Measurements from ENCODE around the gene MICAL2.
A peak's percentile ranks its signal among the peaks of the same experiment; 100 is the strongest.

The MICAL2 gene

DNA sequence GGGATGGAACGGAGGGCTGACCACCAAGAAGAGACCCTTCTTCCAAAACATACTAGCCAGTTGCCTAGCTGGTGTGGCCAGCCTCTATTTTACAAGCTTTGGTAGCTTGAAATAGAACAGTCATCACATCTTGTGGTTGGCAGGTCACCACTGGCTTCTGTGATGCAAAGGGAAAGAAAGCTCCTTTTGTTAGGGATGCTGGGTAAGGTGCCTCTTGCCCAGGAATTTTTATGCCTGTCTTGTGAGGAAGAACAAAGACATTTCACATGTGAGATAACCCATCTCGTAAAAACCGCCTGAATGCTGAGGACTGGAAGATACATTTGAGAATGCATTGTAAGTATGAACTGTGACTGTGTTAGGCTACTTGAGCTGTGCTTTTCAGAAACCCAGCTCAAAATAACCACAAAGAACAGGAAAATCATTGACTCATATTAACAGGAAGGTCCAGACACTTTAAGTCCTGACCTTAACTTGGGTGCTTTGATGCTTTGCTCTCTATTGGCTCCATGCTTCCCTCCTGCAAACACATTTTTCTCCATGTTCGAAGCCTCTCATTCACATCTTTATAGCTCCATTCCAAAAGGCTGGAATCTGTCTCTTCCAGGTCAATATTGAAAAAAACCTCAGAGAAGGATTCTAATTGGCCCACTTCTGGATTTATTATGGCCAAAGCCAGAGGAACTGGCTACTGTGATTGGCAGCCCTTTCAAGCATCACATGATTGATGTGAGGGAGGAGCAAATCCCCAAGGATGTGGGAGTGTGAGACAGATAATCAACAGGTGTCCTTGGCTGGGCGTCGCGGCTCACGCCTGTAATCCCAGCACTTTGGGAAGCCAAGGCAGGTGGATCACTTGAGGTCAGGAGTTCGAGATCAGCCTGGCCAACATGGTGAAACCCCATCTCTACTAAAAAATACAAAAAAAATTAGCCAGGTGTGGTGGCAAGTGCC, 53.9 kb downstream of the MICAL2 start:
- Histone ChIP-seq H3K4me2 (ENCODE audit: low read length) (peak overlapping the region; percentile 2), H3K79me2 (ENCODE audit: control insufficient read depth, insufficient read depth, low read length, poor library complexity) (peaks cover 6% of the 10 kb centered on the region), H3K14ac (ENCODE audit: low read length) (peak overlapping the region; percentile 57), H2AK5ac (ENCODE audit: low read length) (peak overlapping the region; percentile 32), H2BK120ac (ENCODE audit: insufficient read depth, low read length, poor library complexity) (peak overlapping the region; percentile 84), H4K91ac (ENCODE audit: low read depth, low read length) (peak overlapping the region; percentile 69), H3K23ac (ENCODE audit: low read length) (no peak overlapping the region), H2BK5ac (ENCODE audit: low read depth, low read length, poor library complexity) (peak overlapping the region; percentile 60), H3K27ac (ENCODE audit: low read depth, low read length) (peak overlapping the region; percentile 94), H3K18ac (ENCODE audit: low read length) (no peak overlapping the region), H2AFZ (ENCODE audit: insufficient read depth, low read length, poor library complexity) (no peak overlapping the region), H3K27me3 (ENCODE audit: insufficient read depth, low read length) (no peaks in the 10 kb centered on the region), H3K36me3 (ENCODE audit: control insufficient read depth in 1 of 2, insufficient read depth in 2 of 2, low read length in 2 of 2) (peaks cover 4 to 8% of the 10 kb centered on the region in 2 experiments), H2BK12ac (ENCODE audit: low read length) (peak overlapping the region; percentile 72), H4K12ac (ENCODE audit: low read depth, low read length) (no peak overlapping the region), H3K79me1 (ENCODE audit: low read length) (peaks cover 52% of the 10 kb centered on the region), H4K8ac (ENCODE audit: low read depth, low read length) (peak overlapping the region; percentile 37), H3K4me3 (ENCODE audit: low read depth, low read length) (no peak overlapping the region), H3K4ac (ENCODE audit: low read depth, low read length) (no peak overlapping the region), H3K4me1 (ENCODE audit: control insufficient read depth in 1 of 2, insufficient read depth in 2 of 2, low read length in 2 of 2) (peaks cover 33 to 60% of the 10 kb centered on the region in 2 experiments), H3K9me3 (ENCODE audit: insufficient read depth, low read depth, low read length) (no peaks in the 10 kb centered on the region), H3K9ac (ENCODE audit: low read length) (no peak overlapping the region)
- DNase-seq, result peak in 1 of 2 donors; percentile 37
- no CpG with 5 or more reads among the region's 9 CpGs for WGBS (ENCODE audit: extremely low coverage, insufficient coverage, insufficient read length)

DNA sequence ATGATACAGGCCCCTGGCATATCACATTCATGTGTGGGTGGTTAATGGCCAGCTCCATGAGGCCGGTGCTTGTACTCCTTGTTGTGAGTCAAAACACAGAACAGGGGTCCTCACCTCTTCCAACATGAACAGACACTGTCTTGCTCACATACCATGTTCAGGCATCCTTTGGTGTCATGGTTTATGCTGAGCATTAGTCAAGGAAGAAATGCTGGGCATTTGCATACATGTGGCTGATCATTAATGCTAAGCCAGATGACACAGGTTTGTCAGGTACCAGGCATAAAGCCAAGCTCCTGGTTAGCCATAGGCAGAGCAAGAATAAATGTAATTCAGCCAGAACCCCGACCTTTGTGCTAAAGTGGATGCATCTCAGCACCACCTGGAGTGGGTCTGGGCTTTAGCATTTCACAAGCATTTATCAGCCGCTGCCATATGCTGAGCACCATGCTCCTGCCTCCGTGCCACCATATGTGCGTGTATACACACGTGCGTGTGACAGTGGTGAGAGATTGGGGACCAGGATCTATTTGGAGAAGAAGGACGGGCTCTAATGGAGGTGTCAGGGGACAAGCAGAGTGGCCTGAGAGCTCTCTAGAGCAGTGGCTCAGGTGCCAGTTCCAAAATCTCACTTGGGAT, 55.0 kb downstream of the MICAL2 start:
- H2BK5ac ChIP-seq (ENCODE audit: low read depth, low read length, poor library complexity), result peak overlapping the region; percentile 50
- H3K27me3 ChIP-seq (ENCODE audit: insufficient read depth, low read length), result no peaks in the 10 kb centered on the region
- H3K4me3 ChIP-seq (ENCODE audit: low read depth, low read length), result no peak overlapping the region
- H3K4me1 ChIP-seq (ENCODE audit: control insufficient read depth in 1 of 2, insufficient read depth in 2 of 2, low read length in 2 of 2), result peaks cover 27 to 51% of the 10 kb centered on the region in 2 experiments
- peaks cover 49% of the 10 kb centered on the region for H3K79me1 ChIP-seq (ENCODE audit: low read length)
- peak overlapping the region; percentile 89 for H2BK120ac ChIP-seq (ENCODE audit: insufficient read depth, low read length, poor library complexity)
- H4K12ac ChIP-seq (ENCODE audit: low read depth, low read length), result no peak overlapping the region
- H4K91ac ChIP-seq (ENCODE audit: low read depth, low read length), result peak overlapping the region; percentile 85
- H2BK12ac ChIP-seq (ENCODE audit: low read length), result peak overlapping the region; percentile 97
- peak overlapping the region; percentile 51 for H4K8ac ChIP-seq (ENCODE audit: low read depth, low read length)
- H3K79me2 ChIP-seq (ENCODE audit: control insufficient read depth, insufficient read depth, low read length, poor library complexity), result peaks cover 5% of the 10 kb centered on the region
- H3K27ac ChIP-seq (ENCODE audit: low read depth, low read length), result peak overlapping the region; percentile 55
- no peak overlapping the region for H3K9ac ChIP-seq (ENCODE audit: low read length)
- H3K4ac ChIP-seq (ENCODE audit: low read depth, low read length), result peak overlapping the region; percentile 32
- peaks cover 4 to 8% of the 10 kb centered on the region in 2 experiments for H3K36me3 ChIP-seq (ENCODE audit: control insufficient read depth in 1 of 2, insufficient read depth in 2 of 2, low read length in 2 of 2)
- no peak for DNase-seq
- no peak overlapping the region for H3K23ac ChIP-seq (ENCODE audit: low read length)
- H3K18ac ChIP-seq (ENCODE audit: low read length), result peak overlapping the region; percentile 71
- WGBS (ENCODE audit: extremely low coverage, insufficient coverage, insufficient read length), result no CpG with 5 or more reads among the region's 8 CpGs
- peak overlapping the region; percentile 83 for H3K14ac ChIP-seq (ENCODE audit: low read length)
- H3K4me2 ChIP-seq (ENCODE audit: low read length), result no peak overlapping the region
- H2AFZ ChIP-seq (ENCODE audit: insufficient read depth, low read length, poor library complexity), result no peak overlapping the region
- H2AK5ac ChIP-seq (ENCODE audit: low read length), result peak overlapping the region; percentile 95
- no peaks in the 10 kb centered on the region for H3K9me3 ChIP-seq (ENCODE audit: insufficient read depth, low read depth, low read length)

DNA sequence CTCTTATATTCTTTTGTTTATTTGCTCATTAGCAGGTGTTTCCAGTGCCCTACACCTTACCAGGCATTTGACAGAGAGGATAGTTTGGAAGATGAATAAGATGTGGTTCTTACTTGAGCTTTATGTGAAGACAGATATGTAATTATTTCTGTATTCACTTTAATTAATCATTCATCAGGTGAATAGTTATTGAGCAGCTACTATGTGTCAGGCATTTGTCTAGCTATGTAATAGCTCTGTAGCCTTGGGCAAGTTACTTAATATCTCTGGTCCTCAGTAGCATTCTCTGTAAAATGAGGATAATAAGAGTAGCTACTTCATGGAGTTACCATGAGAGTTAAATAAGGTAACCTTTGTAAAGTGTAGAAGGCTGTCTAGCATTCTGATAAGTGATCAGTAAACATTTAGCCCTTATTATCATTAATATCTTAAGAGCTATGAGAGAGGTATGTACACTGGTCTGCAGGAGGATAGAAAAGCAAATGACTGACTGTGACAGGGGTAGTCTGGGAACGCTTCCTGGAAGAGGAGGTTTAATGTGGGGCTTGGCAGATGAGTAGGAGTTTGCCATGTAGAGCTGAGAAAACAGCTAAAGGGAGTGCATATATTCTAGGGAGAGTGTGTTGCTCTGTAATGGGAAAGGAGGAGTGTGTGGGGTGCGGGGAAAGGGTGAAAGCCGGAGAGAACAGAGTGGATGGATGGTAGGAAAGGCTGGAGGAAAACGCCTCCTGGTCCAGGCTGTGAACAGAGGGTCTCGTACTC, 56.1 kb downstream of the MICAL2 start:
- Histone ChIP-seq H3K27ac (ENCODE audit: low read depth, low read length) (peak overlapping the region; percentile 92), H4K8ac (ENCODE audit: low read depth, low read length) (peak overlapping the region; percentile 86), H4K91ac (ENCODE audit: low read depth, low read length) (peak overlapping the region; percentile 98), H3K9ac (ENCODE audit: low read length) (no peak overlapping the region), H3K4me2 (ENCODE audit: low read length) (no peak overlapping the region), H2AK5ac (ENCODE audit: low read length) (peak overlapping the region; percentile 88), H2AFZ (ENCODE audit: insufficient read depth, low read length, poor library complexity) (peak overlapping the region; percentile 40), H3K23ac (ENCODE audit: low read length) (no peak overlapping the region), H3K18ac (ENCODE audit: low read length) (peak overlapping the region; percentile 83), H3K14ac (ENCODE audit: low read length) (peak overlapping the region; percentile 92), H4K12ac (ENCODE audit: low read depth, low read length) (no peak overlapping the region), H2BK120ac (ENCODE audit: insufficient read depth, low read length, poor library complexity) (peak overlapping the region; percentile 87), H2BK5ac (ENCODE audit: low read depth, low read length, poor library complexity) (peak overlapping the region; percentile 95), H3K79me2 (ENCODE audit: control insufficient read depth, insufficient read depth, low read length, poor library complexity) (peaks cover 5% of the 10 kb centered on the region), H2BK12ac (ENCODE audit: low read length) (peak overlapping the region; percentile 96), H3K4me1 (ENCODE audit: control insufficient read depth in 1 of 2, insufficient read depth in 2 of 2, low read length in 2 of 2) (peaks cover 28 to 49% of the 10 kb centered on the region in 2 experiments), H3K9me3 (ENCODE audit: insufficient read depth, low read depth, low read length) (peaks cover 1% of the 10 kb centered on the region), H3K27me3 (ENCODE audit: insufficient read depth, low read length) (no peaks in the 10 kb centered on the region), H3K79me1 (ENCODE audit: low read length) (peaks cover 52% of the 10 kb centered on the region), H3K36me3 (ENCODE audit: control insufficient read depth in 1 of 2, insufficient read depth in 2 of 2, low read length in 2 of 2) (peaks cover 4 to 8% of the 10 kb centered on the region in 2 experiments), H3K4ac (ENCODE audit: low read depth, low read length) (peak overlapping the region; percentile 56), H3K4me3 (ENCODE audit: low read depth, low read length) (no peak overlapping the region)
- WGBS (ENCODE audit: extremely low coverage, insufficient coverage, insufficient read length), result 100% methylated on average over 2 of the region's 5 CpGs
- peak in 1 of 2 donors; percentile 69 for DNase-seq

Data from trophoblast cell (in vitro differentiated cells and primary cell).